Retina (tissue), 1 donor: ENCODE measurements around the gene KRT4.

Source experiments
- DNase-seq: peaks from one replicate; pipeline ENCODE4 v3.0.0-alpha.2; 2016

KRT4 gene

GRCh38 chr12:52821826-52822660 is 8.1 kb upstream of the KRT4 start:
- no peak for DNase-seq

- no peak for DNase-seq
These were observed 7.3 kb upstream of the KRT4 start for GRCh38 chr12:52821071-52821730.

- DNase-seq = no peak
These were observed 6.6 kb upstream of the KRT4 start for GRCh38 chr12:52820521-52820920.

GRCh38 chr12:52819731-52820510 is 6.0 kb upstream of the KRT4 start:
- no peak for DNase-seq

- DNase-seq = no peak
These were observed 5.0 kb upstream of the KRT4 start for GRCh38 chr12:52818887-52819420.

GRCh38 chr12:52818388-52818787 is 4.5 kb upstream of the KRT4 start:
- peak; percentile 69 for DNase-seq

GRCh38 chr12:52817699-52818238 is 3.9 kb upstream of the KRT4 start:
- no peak for DNase-seq

GRCh38 chr12:52817003-52817698 is 3.2 kb upstream of the KRT4 start:
- DNase-seq = no peak

GRCh38 chr12:52815676-52816588 is 2.0 kb upstream of the KRT4 start:
- no peak for DNase-seq

- DNase-seq = no peak
These were observed 1.2 kb upstream of the KRT4 start for GRCh38 chr12:52815161-52815560.

GRCh38 chr12:52814710-52815155 is 817 bp upstream of the KRT4 start:
- DNase-seq = no peak

GRCh38 chr12:52813203-52813819 is 605 bp downstream of the KRT4 start:
- no peak for DNase-seq

- DNase-seq = no peak
These were observed 1.2 kb downstream of the KRT4 start for GRCh38 chr12:52812749-52813148.

GRCh38 chr12:52812073-52812400 is 1.9 kb downstream of the KRT4 start:
- no peak for DNase-seq

- DNase-seq = no peak
These were observed 2.5 kb downstream of the KRT4 start for GRCh38 chr12:52811191-52812072.

- no peak for DNase-seq
These were observed 3.4 kb downstream of the KRT4 start for GRCh38 chr12:52810554-52810953.

- no peak for DNase-seq
These were observed 4.8 kb downstream of the KRT4 start for GRCh38 chr12:52809166-52809565.

- no peak for DNase-seq
These were observed 5.2 kb downstream of the KRT4 start for GRCh38 chr12:52808573-52809160.
